IgD-negative memory B cell (primary cell): ENCODE data around the gene COMMD7. TPM values are rescaled to one million over a fixed set of nuclear protein-coding genes. Genes with fewer than 3 reads are reported as not detected.

ENCODE experiments used
- H3K27ac Mint-ChIP-seq, 3 donors: one replicate each; pipeline ENCODE4 v1.8.0; 2020 to 2022; ENCODE audit warnings: mild to moderate bottlenecking in 3 of 3, mixed read lengths in 3 of 3, moderate library complexity in 1 of 3
- H3K27me3 Mint-ChIP-seq: one replicate; pipeline ENCODE4 v1.8.0; 2021; ENCODE audit warnings: mixed read lengths
- H3K36me3 Mint-ChIP-seq: one replicate; pipeline ENCODE4 v1.8.0; 2020; ENCODE audit warnings: mild to moderate bottlenecking, mixed read lengths
- H3K4me1 Mint-ChIP-seq, 3 donors: one replicate each; pipeline ENCODE4 v1.8.0; 2020 to 2022; ENCODE audit warnings: mixed read lengths in 3 of 3, mild to moderate bottlenecking in 1 of 3
- H3K4me3 Mint-ChIP-seq, 4 donors: one replicate each; pipeline ENCODE4 v1.8.0; 2020 to 2022; ENCODE audit warnings: mild to moderate bottlenecking in 4 of 4, mixed read lengths in 4 of 4, moderate library complexity in 3 of 4
- H3K9me3 Mint-ChIP-seq, 3 donors: one replicate each; pipeline ENCODE4 v1.8.0; 2020 to 2021; ENCODE audit warnings: mixed read lengths in 3 of 3, mild to moderate bottlenecking in 1 of 3
- polyA plus RNA-seq: library from polyadenylated mRNA; unstranded; fragments of 300-500 nt; fragmentation: Illumina TruSeq; gene quantifications from one replicate; pipeline ENCODE4 v1.2.3, GENCODE V29; 2021

COMMD7 gene
- polyA plus RNA-seq, 1 donor from 2014 or later: 81.5 TPM

DNA sequence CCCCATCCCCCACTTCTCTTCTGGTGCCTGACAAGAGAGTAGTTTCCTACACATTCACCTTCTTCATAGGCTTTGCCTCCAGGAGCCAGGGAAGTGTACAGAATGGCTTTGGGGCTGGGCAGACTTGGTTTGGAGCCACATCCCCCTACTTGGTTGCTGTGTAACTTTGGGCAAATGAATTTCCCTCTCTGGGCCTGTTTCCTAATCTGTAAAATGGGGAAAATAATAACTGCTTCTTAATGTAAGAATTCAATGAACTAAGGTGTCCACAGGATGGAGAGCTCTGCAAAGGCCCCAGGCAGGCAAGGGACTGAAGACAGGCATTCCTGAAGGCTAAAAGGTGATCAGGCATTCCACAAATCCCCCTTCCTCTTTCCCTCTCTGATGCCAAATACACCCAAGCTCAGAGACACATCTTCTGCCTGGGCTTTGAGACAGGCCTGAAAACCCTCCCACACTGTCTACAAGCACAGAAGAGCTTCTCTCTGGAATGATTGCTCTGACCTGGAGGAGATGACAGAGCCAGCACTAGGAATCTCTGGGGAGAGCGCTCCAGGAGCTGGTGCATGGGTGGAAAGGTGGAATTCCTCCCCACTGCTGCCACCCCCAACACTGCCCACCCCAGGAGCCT is 62.6 kb downstream of the COMMD7 start:
- Mint-ChIP-seq H3K4me1 (peaks cover 0 to 5% (median 4%) of the 10 kb centered on the region in 3 donors), H3K27me3 (peaks cover 2% of the 10 kb centered on the region), H3K4me3 (no peak overlapping the region), H3K36me3 (no peaks in the 10 kb centered on the region), H3K27ac (peak overlapping the region in 1 of 3 donors; percentile 57), H3K9me3 (no peaks in the 10 kb centered on the region)

DNA sequence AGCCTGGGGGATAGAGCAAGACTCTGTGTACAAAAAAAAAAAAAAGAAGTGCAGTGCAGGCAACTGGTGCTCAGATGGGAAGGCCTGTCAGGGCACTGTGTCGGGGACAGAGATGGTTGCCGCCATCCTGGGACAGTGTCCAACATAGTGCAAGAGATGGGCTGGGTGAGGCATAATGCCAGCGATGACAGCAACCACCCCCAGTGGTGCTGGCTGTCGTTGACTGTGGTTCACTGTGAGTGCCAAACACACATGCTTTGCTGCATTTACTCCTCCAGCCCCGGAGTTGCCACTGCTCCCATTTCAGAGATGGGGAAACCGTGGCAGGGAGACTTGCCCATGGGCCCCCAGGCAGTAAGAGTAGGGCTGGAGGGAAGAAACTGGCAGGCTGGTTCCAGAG is 64.3 kb downstream of the COMMD7 start:
- H3K36me3 Mint-ChIP-seq: no peaks in the 10 kb centered on the region
- H3K4me1 Mint-ChIP-seq: peaks cover 4 to 10% (median 9%) of the 10 kb centered on the region in 3 donors

DNA sequence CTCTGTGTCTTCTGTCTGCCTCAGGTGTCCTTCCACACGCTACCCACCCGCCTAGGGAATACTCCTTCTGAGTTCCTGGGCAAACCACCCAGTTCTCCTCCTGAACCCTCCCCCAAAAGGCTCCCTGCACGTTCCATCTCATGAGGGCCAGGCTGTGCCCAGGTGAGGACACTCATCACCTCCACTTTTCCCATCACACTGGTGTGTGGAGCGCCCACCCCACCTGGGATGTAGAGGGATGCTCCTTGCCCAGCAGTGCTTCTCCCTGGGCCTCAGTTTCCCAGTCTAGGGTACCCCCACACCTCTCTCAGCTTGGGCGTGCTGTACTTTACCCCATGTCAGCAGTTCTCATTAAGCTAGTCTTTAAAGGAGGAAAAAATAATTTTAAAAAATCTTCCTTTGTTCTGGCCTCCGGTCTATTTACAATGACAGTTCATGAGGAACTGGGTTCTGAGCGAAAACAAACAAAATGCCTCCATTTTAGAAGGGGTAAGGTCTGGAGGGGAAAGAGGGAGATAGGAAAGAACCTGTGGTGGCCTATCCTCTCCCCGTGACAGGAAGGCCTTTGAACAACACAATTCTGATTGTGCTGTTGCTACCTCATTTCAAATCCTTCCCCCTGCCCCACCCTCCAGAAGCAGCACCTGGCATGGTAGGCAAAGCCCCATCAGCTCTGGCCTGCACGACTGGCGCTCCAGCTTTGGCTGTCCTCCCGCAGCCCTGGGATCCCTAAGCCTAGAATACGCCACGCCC is 67.9 kb downstream of the COMMD7 start:
- Mint-ChIP-seq H3K27me3 (no peaks in the 10 kb centered on the region), H3K4me1 (peaks cover 10 to 20% (median 16%) of the 10 kb centered on the region in 3 donors), H3K9me3 (no peaks in the 10 kb centered on the region), H3K27ac (no peak overlapping the region), H3K4me3 (peak overlapping the region in 1 of 4 donors; percentile 38), H3K36me3 (no peaks in the 10 kb centered on the region)

More for the DNA sequence above, 64.3 kb downstream of the COMMD7 start:
- Mint-ChIP-seq H3K4me3 (no peak overlapping the region), H3K27me3 (peaks cover 2% of the 10 kb centered on the region), H3K27ac (no peak overlapping the region), H3K9me3 (no peaks in the 10 kb centered on the region)

DNA sequence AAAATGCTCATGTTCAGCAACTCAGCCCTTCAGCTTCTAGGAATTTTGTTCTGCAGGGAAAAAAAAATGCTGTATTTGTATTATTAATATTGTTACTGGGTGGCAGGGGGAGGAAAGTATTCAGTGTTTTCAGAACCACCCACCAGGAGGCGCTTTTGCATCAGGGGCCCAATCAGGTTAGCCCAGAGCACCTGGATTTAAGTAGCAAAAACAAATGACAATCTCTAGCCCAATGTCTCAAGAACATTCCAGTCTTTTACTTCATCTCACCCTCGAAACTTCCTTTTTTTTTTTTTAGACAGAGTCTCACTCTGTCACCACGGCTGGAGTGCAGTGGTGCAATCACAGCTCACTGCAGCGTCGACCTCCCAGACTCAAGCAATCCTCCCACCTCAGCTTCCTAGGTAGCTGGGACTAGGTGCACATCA is 68.9 kb downstream of the COMMD7 start:
- Mint-ChIP-seq H3K27ac (no peak overlapping the region), H3K27me3 (no peaks in the 10 kb centered on the region), H3K9me3 (no peaks in the 10 kb centered on the region), H3K4me1 (peaks cover 10 to 21% (median 19%) of the 10 kb centered on the region in 3 donors), H3K4me3 (no peak overlapping the region), H3K36me3 (no peaks in the 10 kb centered on the region)

DNA sequence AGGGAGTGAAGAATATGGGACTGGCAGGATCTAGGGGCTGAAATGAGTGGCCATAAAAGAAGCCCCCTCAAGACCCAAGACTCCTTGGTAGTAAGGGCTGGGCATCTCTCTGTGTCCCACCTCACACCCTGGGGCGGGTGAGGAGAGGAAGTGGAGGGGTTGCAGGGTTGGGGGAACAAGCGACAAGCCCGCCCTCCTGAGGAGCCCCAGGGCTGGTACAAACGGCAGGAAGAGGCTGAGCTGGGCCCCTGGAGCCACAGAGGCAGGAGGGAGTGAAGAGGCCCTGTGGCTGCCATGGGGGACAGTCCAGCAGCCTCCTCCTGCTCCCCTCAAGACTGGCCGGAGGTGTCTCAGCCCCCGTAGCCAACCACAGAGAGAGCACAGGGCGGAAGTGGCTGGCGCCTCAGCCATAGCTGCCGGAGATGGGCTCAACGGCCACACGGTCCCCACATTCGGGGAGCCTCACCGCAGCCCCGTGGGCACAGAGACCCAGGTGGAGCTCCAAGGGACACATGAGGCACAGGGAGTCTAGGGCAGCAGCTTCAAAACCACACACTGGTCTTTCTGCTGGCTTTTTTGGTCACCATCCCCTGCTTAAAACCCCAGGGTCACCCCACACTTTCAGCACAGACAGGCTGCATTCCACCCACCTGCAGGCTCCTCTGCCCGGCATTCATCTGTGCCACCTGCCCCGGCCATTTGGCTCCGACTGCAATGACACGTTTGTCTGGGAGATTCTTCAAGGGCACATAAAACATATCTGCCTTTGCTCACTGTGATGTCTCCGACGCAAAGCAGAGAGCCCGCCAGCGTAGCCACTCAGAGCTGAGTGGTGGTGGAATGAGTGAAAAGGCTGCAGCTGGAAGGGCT is 70.0 kb downstream of the COMMD7 start:
- H3K27me3 Mint-ChIP-seq: no peaks in the 10 kb centered on the region
- H3K4me1 Mint-ChIP-seq: peaks cover 10 to 21% (median 19%) of the 10 kb centered on the region in 3 donors
- no peaks in the 10 kb centered on the region for H3K36me3 Mint-ChIP-seq
- H3K27ac Mint-ChIP-seq: no peak overlapping the region
- peak overlapping the region in 2 of 4 donors; percentile 63 to 82 for H3K4me3 Mint-ChIP-seq
- H3K9me3 Mint-ChIP-seq: no peaks in the 10 kb centered on the region

DNA sequence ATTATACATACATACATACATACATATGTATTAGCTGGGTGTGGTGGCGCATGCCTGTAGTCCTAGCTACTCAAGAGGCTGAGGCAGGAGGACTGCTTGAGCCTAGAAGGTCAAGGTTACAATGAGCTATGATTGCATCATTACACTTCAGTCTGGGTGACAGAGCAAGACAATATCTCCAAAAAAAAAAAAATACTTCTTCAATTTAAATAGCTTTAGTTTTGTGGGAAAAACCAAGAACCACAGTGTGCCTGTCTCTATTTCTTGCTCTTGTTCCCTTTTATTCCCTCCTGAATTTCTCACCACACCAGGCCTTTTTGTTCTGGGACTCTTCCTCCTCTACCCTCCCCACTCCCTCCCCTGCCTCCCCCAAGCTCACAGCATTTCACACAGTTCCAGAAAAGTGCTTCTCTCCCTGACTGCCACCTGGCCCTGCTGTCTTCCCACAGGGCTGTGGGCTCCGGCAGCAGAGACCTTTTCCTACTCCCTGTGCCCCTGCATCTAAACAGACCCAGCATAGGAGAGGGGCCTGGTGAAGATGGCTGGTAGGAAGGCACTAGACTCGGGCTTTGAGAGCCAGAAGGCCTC is 70.8 kb downstream of the COMMD7 start:
- no peak overlapping the region for H3K27ac Mint-ChIP-seq
- H3K4me3 Mint-ChIP-seq: peak overlapping the region in 2 of 4 donors; percentile 47 to 82
- peaks cover 10 to 20% (median 19%) of the 10 kb centered on the region in 3 donors for H3K4me1 Mint-ChIP-seq
- H3K27me3 Mint-ChIP-seq: no peaks in the 10 kb centered on the region
- H3K9me3 Mint-ChIP-seq: no peaks in the 10 kb centered on the region
- no peaks in the 10 kb centered on the region for H3K36me3 Mint-ChIP-seq

DNA sequence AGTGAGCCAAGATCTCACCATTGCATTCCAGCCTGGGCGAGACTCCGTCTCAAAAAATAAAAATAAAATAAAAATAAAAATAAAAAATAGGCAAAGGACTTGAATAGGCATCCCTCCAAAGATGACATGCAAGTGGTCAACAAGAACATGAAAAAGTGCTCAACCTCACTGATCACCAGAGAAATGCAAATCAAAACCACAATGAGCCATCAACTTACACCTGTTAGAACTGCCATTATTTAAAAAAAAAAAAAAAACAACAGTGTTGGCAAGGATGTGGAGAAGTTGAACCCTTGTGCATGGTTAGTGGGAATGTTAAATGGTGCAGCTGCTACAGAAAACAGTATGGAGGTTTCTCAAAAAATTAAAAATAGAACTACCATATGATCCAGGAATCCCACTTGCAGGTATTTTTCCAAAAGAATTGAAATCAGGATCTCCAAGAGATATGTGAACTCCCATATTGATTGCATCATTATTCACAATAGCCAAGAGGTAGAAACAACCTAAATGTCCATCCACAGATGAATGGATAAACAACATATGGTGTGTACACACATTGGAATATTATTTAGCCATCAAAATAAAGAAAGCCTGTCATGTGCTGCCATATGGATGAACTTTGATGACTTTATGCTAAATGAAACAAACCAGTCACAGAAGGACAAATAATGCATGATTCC is 72.4 kb downstream of the COMMD7 start:
- Mint-ChIP-seq H3K36me3 (no peaks in the 10 kb centered on the region), H3K4me3 (no peak overlapping the region), H3K27me3 (no peaks in the 10 kb centered on the region)

DNA sequence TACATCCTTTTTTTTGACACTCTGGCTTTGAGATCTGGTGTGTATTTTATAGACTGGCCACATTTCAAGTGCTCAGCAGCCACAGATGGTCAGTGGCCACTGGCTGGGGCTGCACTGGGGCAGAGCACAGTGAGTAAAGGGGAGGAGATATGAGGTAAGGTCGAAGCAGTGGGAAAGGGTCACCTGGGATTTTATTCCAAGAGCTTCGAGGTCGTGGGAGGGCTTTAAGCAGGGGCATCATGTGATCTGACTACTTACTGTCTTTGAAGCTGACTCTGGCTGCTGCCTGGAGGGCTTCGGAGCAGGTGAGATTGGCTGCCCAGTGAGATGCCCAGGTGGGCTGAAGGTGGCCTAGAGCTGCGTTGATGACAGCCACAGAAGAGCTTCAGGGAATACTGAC is 76.2 kb downstream of the COMMD7 start:
- Mint-ChIP-seq H3K9me3 (no peaks in the 10 kb centered on the region), H3K4me1 (peaks cover 0 to 13% (median 4%) of the 10 kb centered on the region in 3 donors), H3K27me3 (no peaks in the 10 kb centered on the region), H3K36me3 (no peaks in the 10 kb centered on the region), H3K27ac (no peak overlapping the region), H3K4me3 (peak overlapping the region in 2 of 4 donors; percentile 5 to 15)

More for the DNA sequence above, 72.4 kb downstream of the COMMD7 start:
- Mint-ChIP-seq H3K4me1 (peaks cover 6 to 24% (median 19%) of the 10 kb centered on the region in 3 donors), H3K27ac (peak overlapping the region in 1 of 3 donors; percentile 66), H3K9me3 (no peaks in the 10 kb centered on the region)

DNA sequence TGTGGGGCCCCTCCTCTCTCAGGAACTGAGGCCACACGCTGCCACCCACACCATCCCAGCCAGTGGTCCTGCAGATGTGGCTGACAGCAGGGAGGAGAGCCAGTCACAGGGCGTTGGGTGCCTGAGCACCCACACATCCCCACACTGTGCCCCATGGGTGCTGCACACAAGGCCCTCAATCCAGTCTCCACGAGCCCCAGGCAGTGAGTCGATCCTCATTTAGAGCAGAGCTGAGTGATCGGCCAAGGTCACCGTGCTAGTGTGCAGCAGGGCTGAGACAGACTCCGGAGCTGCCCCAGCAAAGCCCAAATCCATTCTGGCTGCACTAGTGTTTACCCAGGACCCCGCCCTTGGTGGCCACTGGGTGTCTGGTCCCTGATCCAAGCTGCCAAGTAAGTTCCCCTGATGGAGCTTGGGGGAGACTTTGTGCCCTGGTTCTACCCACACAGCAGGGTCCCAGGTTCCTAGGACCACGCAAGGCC is 78.5 kb downstream of the COMMD7 start:
- Mint-ChIP-seq H3K9me3 (peaks cover 0 to 3% (median 0%) of the 10 kb centered on the region in 3 donors), H3K4me1 (peaks cover 0 to 11% (median 2%) of the 10 kb centered on the region in 3 donors), H3K27ac (no peak overlapping the region), H3K36me3 (peaks cover 2% of the 10 kb centered on the region), H3K4me3 (no peak overlapping the region), H3K27me3 (no peaks in the 10 kb centered on the region)

DNA sequence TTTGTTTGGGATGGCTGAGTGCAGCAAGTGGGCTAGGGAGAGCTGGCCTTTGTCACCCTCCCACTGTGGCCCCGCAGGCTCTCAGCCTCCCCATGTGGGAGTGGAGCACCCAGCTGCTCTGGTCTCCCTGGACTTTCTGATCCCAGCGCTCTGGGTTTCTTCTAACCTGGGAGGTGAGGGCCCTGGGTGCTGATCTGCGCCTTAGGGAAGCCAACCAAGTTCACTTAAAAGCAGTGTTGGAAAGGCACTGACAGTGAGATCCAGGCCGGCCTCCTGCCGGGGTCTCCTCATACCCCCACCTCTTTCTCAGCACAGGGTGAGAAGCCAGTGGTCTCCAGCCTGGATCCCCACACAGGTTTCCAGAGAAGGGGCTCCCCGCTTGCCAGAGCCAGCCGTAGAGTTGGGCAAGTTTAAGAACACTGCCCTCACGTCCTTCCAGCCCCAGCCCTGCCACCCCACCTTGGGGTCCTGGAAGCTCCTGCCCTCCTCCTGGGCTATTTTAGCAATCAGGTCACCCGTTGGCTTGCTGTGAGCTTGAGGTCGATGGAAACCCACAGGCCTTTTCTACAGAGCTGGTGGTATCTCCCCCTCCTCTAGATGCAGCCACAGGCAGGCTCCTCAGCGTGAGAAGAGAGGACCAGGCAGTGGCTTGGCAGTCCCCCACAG is 79.1 kb downstream of the COMMD7 start:
- H3K36me3 Mint-ChIP-seq: peaks cover 2% of the 10 kb centered on the region
- no peak overlapping the region for H3K4me3 Mint-ChIP-seq
- no peaks in the 10 kb centered on the region for H3K27me3 Mint-ChIP-seq
- H3K4me1 Mint-ChIP-seq: peaks cover 0 to 9% (median 0%) of the 10 kb centered on the region in 3 donors
- peaks cover 0 to 3% (median 0%) of the 10 kb centered on the region in 3 donors for H3K9me3 Mint-ChIP-seq
- no peak overlapping the region for H3K27ac Mint-ChIP-seq

DNA sequence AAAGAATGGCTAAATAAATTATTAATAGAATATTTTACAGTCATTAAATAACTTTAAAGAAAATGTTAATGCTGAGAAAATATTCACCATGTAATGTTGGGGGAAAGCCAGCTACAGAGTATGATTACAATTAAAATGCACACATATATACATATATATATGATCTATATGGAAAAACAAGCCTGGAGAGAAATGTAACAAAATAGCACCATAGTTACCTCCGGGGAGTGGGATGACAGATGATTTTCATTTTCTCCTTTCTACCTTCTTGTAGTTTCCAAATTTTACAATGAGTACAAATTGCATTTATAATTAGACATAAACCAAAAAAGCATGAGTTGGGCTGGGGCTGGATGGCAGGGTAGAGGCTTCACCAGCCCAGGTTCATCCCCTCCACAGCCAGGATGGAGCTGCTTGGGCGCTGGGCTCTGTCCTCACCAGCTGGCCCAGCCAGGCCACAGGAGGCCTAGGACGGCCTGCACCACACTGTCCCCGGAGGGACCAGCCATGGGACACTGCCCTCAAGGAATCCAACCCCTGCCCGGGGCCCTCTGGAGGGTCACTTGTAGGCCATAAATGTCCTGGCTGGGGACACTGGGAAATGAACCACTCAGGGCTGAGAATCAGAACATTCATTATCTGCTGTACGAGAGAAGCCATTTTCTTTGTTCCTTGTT is 79.8 kb downstream of the COMMD7 start:
- Mint-ChIP-seq H3K4me1 (peaks cover 0 to 9% (median 0%) of the 10 kb centered on the region in 3 donors), H3K36me3 (peaks cover 2% of the 10 kb centered on the region), H3K4me3 (no peak overlapping the region), H3K9me3 (peaks cover 0 to 3% (median 0%) of the 10 kb centered on the region in 3 donors), H3K27me3 (no peaks in the 10 kb centered on the region), H3K27ac (no peak overlapping the region)

DNA sequence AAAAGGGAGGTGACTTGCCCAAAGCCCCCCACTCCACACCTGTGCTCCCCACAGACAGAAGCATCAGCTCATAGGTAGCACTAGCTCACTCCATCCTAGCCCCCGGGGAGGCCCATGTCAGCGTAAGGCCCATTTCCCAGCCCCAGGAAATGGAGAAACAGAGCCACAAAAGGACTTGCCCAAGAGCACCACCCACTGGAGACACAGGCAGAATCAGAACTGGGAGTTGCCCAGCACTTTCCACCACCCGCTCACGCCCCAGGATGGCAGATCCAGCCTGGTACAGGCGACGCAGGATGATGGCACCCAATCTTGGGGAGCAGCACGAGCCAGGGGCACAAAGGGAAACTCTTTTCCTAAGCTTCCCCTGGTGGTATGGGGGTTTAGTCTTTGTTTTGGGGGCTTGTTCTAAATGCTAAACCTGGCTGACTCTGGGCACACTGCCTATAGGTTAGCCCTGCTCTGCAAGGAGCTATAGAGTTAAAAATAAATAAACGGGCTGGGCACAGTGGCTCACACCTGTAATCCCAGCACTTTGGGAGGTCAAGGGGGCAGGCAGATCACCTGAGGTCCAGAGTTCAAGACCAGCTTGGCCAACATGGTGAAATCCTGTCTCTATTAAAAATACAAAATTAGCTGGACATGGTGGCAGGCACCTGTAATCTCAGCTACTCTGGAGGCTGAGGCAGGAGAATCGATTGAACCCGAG is 81.3 kb downstream of the COMMD7 start:
- H3K9me3 Mint-ChIP-seq: peaks cover 0 to 3% (median 0%) of the 10 kb centered on the region in 3 donors
- no peak overlapping the region for H3K4me3 Mint-ChIP-seq
- no peak overlapping the region for H3K27ac Mint-ChIP-seq
- H3K4me1 Mint-ChIP-seq: peaks cover 0 to 5% (median 0%) of the 10 kb centered on the region in 3 donors
- H3K36me3 Mint-ChIP-seq: peaks cover 2% of the 10 kb centered on the region
- H3K27me3 Mint-ChIP-seq: no peaks in the 10 kb centered on the region
